Astrocyte (in vitro differentiated cells and primary cell): ENCODE data around the gene PEX11G. TPM values are rescaled to one million over a fixed set of nuclear protein-coding genes. Genes with fewer than 3 reads are reported as not detected.

Source experiments
- DNase-seq: peaks from one replicate; pipeline ENCODE4 v3.0.0-alpha.2; 2010; ENCODE audit warnings: low read depth
- FAIRE-seq: peaks from 2 replicates; lab custom pipeline; 2011; peaks lifted over from hg19 to GRCh38; lab: Jason Lieb, UNC
- H2AFZ ChIP-seq: 2 replicates; pipeline ENCODE4 v1.6.0; 2012; ENCODE audit warnings: low read depth, low read length, inconsistent platforms
- H3K27ac ChIP-seq: 2 replicates; pipeline ENCODE4 v1.5.1; 2011; ENCODE audit warnings: low read depth, low read length, inconsistent platforms
- H3K27me3 ChIP-seq: 2 replicates; pipeline ENCODE4 v1.6.0; 2011; ENCODE audit warnings: low read length, inconsistent platforms; ENCODE audit not compliant: insufficient read depth
- H3K36me3 ChIP-seq: 2 replicates; pipeline ENCODE4 v1.5.1; 2011; ENCODE audit warnings: low read length, inconsistent platforms; ENCODE audit not compliant: insufficient read depth
- H3K4me1 ChIP-seq: 2 replicates; pipeline ENCODE4 v1.5.1; 2011; ENCODE audit warnings: low read length, inconsistent platforms; ENCODE audit not compliant: insufficient read depth
- H3K4me2 ChIP-seq: 2 replicates; pipeline ENCODE4 v1.6.0; 2012; ENCODE audit warnings: low read length, inconsistent platforms
- H3K4me3 ChIP-seq: 2 replicates; pipeline ENCODE4 v1.5.1; 2011; ENCODE audit warnings: low read depth, mild to moderate bottlenecking, low read length, inconsistent platforms; ENCODE audit not compliant: insufficient read depth
- H3K79me2 ChIP-seq: 2 replicates; pipeline ENCODE4 v1.6.0; 2012; ENCODE audit warnings: mild to moderate bottlenecking, low read length, inconsistent platforms; ENCODE audit not compliant: insufficient read depth
- H3K9ac ChIP-seq: 2 replicates; pipeline ENCODE4 v1.6.0; 2012; ENCODE audit warnings: mild to moderate bottlenecking, low read length, inconsistent platforms
- H3K9me3 ChIP-seq: 2 replicates; pipeline ENCODE4 v1.5.1; 2012; ENCODE audit warnings: low read depth, mild to moderate bottlenecking, low read length, inconsistent platforms; ENCODE audit not compliant: insufficient read depth
- H4K20me1 ChIP-seq: 2 replicates; pipeline ENCODE4 v1.6.0; 2012; ENCODE audit warnings: low read length, inconsistent platforms; ENCODE audit not compliant: insufficient read depth
- H3K27ac Mint-ChIP-seq: one replicate; pipeline ENCODE4 v1.8.0; 2021; ENCODE audit warnings: mild to moderate bottlenecking, mixed read lengths; ENCODE audit not compliant: unreplicated experiment
- H3K27me3 Mint-ChIP-seq: one replicate; pipeline ENCODE4 v1.8.0; 2021; ENCODE audit warnings: low read depth, mixed read lengths; ENCODE audit not compliant: unreplicated experiment
- H3K36me3 Mint-ChIP-seq: one replicate; pipeline ENCODE4 v1.8.0; 2021; ENCODE audit warnings: low read depth, mixed read lengths; ENCODE audit not compliant: unreplicated experiment
- H3K4me1 Mint-ChIP-seq: one replicate; pipeline ENCODE4 v1.8.0; 2021; ENCODE audit warnings: low read depth, mixed read lengths; ENCODE audit not compliant: unreplicated experiment
- H3K4me3 Mint-ChIP-seq: one replicate; pipeline ENCODE4 v1.8.0; 2021; ENCODE audit warnings: mild to moderate bottlenecking, moderate library complexity, mixed read lengths; ENCODE audit not compliant: unreplicated experiment
- H3K9me3 Mint-ChIP-seq: one replicate; pipeline ENCODE4 v1.8.0; 2021; ENCODE audit warnings: mild to moderate bottlenecking, mixed read lengths; ENCODE audit not compliant: unreplicated experiment
- CTCF ChIP-seq: IDR thresholded peaks from 2 replicates; pipeline ENCODE4 v1.5.1; 2011; ENCODE audit warnings: low read depth, mild to moderate bottlenecking, inconsistent platforms, low read length, moderate library complexity; ENCODE audit not compliant: insufficient read depth
- EZH2 ChIP-seq: IDR thresholded peaks from 2 replicates; pipeline ENCODE4 v1.6.1; 2012; ENCODE audit warnings: mild to moderate bottlenecking, low read length, inconsistent platforms; ENCODE audit not compliant: insufficient read depth
- total RNA-seq: library from RNA; stranded (reverse); gene quantifications from 2 replicates; pipeline ENCODE4 v1.2.1, GENCODE V29; 2021

Gene PEX11G
- total RNA-seq, 1 donor from 2014 or later: 1.7 TPM

GRCh38 chr19:7515645-7516151, 26.9 kb upstream of the PEX11G start, which contains the start of gene ZNF358:
ZNF358 (plus strand) TSS chr19:7516103; CDS start chr19:7519243, 3,140 bp downstream.
- Mint-ChIP-seq H3K36me3 (no peaks in the 10 kb centered on the region), H3K9me3 (no peaks in the 10 kb centered on the region), H3K27ac (peak within 1 kb of the TSS; percentile 71), H3K4me3 (peak within 1 kb of the TSS; percentile 89), H3K4me1 (peaks cover 7% of the 10 kb centered on the region), H3K27me3 (peaks cover 5% of the 10 kb centered on the region)
- peak within 1 kb of the TSS; percentile 71 for H3K4me3 ChIP-seq
- H3K36me3 ChIP-seq: no peaks in the 10 kb centered on the region
- H3K4me1 ChIP-seq: peaks cover 17% of the 10 kb centered on the region
- DNase-seq: peak; percentile 42
- no peak for FAIRE-seq
- TF ChIP-seq CTCF (no peak), EZH2 (no peak)
- H3K4me2 ChIP-seq: peak within 1 kb of the TSS; percentile 99
- no peaks in the 10 kb centered on the region for H3K9me3 ChIP-seq
- H3K79me2 ChIP-seq: peaks cover 13% of the 10 kb centered on the region
- peak within 1 kb of the TSS; percentile 69 for H3K27ac ChIP-seq
- peak within 1 kb of the TSS; percentile 95 for H3K9ac ChIP-seq
- peak within 1 kb of the TSS; percentile 92 for H2AFZ ChIP-seq
- H3K27me3 ChIP-seq: no peaks in the 10 kb centered on the region
- H4K20me1 ChIP-seq: no peaks in the 10 kb centered on the region

GRCh38 chr19:7515110-7515644, 26.3 kb upstream of the PEX11G start:
- TF ChIP-seq EZH2: no peak
- TF ChIP-seq CTCF: no peak
- H3K27me3 ChIP-seq: peaks cover 3% of the 10 kb centered on the region
- no peaks in the 10 kb centered on the region for H3K36me3 ChIP-seq
- no peaks in the 10 kb centered on the region for H3K9me3 ChIP-seq
- peak overlapping the region; percentile 69 for H3K27ac ChIP-seq
- DNase-seq: no peak
- H3K79me2 ChIP-seq: peaks cover 13% of the 10 kb centered on the region
- H4K20me1 ChIP-seq: no peaks in the 10 kb centered on the region
- peak overlapping the region; percentile 59 for H3K4me3 ChIP-seq
- Mint-ChIP-seq H3K27ac (peak overlapping the region; percentile 71), H3K9me3 (no peaks in the 10 kb centered on the region), H3K4me3 (peak overlapping the region; percentile 82), H3K4me1 (peaks cover 7% of the 10 kb centered on the region), H3K36me3 (no peaks in the 10 kb centered on the region), H3K27me3 (peaks cover 9% of the 10 kb centered on the region)
- H3K4me2 ChIP-seq: peak overlapping the region; percentile 95
- H3K4me1 ChIP-seq: peaks cover 17% of the 10 kb centered on the region
- H2AFZ ChIP-seq: peak overlapping the region; percentile 92
- no peak for FAIRE-seq
- H3K9ac ChIP-seq: peak overlapping the region; percentile 91
